ENCODE data around the gene DENND2A.

The DENND2A gene

DNA sequence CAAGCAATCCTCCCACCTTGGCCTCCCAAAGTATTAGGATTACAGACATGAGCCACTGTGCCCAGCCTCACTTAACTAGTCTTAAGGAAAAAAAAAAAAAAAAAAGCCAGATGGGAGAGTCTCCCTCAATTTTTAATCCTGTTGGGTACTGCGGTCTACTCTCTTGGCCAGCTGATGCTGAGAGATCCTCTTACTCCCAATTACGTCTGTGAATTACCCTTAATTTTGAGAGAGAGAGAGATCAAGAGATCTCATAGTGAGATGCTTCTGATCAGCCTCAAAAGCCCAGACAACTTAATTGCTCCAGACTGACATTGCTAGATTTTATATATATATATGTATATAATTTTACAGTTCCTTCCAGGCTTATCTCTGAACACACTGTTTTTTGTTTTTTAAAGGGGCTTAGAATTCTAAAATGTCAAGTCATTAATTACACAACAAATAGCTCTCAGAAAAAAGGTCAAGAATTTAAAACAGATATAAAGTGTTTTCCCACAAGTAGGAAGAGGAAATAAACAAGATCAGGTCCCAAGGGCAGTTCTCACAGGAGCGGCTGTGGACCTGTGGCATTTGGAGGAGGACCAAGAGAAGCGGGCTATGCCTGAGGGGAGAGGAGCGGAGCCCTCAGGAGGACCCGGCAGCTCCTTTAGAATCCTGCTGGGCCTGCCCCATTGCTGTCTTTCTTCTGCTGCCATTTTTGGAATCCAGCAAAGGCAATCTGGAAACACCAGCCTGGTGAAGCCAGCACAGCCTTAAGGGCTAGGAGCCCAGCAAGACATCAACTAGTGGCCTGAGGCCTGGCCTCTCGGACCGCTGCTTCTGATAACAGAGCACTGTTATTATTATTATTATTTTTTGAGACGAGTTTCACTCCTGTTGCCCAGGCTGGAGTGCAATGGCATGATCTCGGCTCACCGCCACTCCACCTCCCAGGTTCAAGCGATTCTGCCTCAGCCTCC, 30.1 kb downstream of the DENND2A start:
- no peaks in the 10 kb centered on the region for H3K4me1 ChIP-seq
- H3K9ac ChIP-seq, result no peak overlapping the region
- H3K9me3 ChIP-seq (ENCODE audit: control insufficient read depth, low read length), result no peaks in the 10 kb centered on the region
- H3K27ac ChIP-seq, result no peak overlapping the region
- H3K4me2 ChIP-seq (ENCODE audit: low read length), result no peak overlapping the region
- no peak overlapping the region for H2AFZ ChIP-seq
- no peak overlapping the region for H3K4me3 ChIP-seq (ENCODE audit: low read depth, low read length)
- H3K79me2 ChIP-seq, result no peaks in the 10 kb centered on the region
- H3K36me3 ChIP-seq (ENCODE audit: control insufficient read depth, insufficient read depth, low read length), result no peaks in the 10 kb centered on the region
- no peaks in the 10 kb centered on the region for H3K27me3 ChIP-seq (ENCODE audit: control insufficient read depth, insufficient read depth, low read length)
- TF ChIP-seq, protein P1, sequence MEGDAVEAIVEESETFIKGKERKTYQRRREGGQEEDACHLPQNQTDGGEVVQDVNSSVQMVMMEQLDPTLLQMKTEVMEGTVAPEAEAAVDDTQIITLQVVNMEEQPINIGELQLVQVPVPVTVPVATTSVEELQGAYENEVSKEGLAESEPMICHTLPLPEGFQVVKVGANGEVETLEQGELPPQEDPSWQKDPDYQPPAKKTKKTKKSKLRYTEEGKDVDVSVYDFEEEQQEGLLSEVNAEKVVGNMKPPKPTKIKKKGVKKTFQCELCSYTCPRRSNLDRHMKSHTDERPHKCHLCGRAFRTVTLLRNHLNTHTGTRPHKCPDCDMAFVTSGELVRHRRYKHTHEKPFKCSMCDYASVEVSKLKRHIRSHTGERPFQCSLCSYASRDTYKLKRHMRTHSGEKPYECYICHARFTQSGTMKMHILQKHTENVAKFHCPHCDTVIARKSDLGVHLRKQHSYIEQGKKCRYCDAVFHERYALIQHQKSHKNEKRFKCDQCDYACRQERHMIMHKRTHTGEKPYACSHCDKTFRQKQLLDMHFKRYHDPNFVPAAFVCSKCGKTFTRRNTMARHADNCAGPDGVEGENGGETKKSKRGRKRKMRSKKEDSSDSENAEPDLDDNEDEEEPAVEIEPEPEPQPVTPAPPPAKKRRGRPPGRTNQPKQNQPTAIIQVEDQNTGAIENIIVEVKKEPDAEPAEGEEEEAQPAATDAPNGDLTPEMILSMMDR (IDR thresholded peaks at IDR 0.05), result no peak

DNA sequence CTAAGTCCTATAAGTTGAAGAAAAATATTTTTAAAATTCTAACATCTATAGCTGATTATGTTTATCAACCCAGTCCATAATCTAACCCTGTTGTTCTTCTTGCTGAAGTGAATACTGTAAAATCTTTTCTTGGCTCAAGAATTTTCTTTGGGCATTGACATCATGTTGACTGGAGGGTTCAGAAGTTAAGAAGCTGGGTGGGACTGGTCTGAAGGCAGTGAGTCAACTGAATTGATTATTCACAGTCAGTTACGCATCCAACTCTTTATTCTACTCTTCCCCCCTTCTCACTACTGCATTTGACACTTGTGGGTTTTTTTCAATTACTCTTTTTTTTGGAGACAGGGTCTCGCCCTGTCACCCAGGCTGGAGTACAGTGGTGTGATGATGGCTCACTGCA, 31.0 kb downstream of the DENND2A start:
- Histone ChIP-seq H3K27me3 (ENCODE audit: control insufficient read depth, insufficient read depth, low read length) (no peaks in the 10 kb centered on the region), H3K27ac (no peak overlapping the region)
- TF ChIP-seq, protein P1 (IDR thresholded peaks at IDR 0.05), result no peak

DNA sequence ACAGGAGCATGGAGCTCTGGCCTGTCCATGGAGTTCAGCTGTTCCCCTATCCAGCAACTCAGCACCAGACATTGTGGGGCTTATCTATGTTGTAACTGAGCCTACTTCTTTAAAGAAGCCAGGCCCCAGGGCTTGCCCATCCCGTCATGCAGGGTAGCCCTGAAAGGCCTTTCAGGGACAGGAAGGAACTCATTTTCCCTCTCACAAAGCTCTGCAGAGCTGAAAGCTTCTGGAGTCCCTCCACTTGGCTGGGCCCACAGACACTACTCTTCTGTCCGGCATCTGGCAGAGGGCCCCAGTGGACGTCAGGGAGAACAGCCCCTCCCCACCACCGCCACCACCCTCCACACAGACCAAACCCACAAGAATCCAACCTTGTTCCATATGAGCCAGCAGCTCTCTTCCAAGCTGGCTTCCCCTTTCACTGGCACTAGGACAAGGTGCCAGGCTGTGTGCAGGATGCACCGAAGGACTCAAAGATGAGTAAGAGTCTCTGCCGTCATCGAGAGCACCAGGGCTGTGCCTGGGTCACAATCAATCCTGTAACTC, 33.1 kb downstream of the DENND2A start:
- Histone ChIP-seq H2AFZ (no peak overlapping the region), H3K4me1 (no peaks in the 10 kb centered on the region), H3K79me2 (no peaks in the 10 kb centered on the region), H3K36me3 (ENCODE audit: control insufficient read depth, insufficient read depth, low read length) (no peaks in the 10 kb centered on the region), H3K9me3 (ENCODE audit: control insufficient read depth, low read length) (no peaks in the 10 kb centered on the region), H3K9ac (no peak overlapping the region), H3K27me3 (ENCODE audit: control insufficient read depth, insufficient read depth, low read length) (no peaks in the 10 kb centered on the region), H3K27ac (no peak overlapping the region), H3K4me2 (ENCODE audit: low read length) (no peak overlapping the region), H3K4me3 (ENCODE audit: low read depth, low read length) (no peak overlapping the region)
- TF ChIP-seq, protein P1 (IDR thresholded peaks at IDR 0.05), result no peak

More for the DNA sequence above, 31.0 kb downstream of the DENND2A start:
- Histone ChIP-seq H3K4me2 (ENCODE audit: low read length) (no peak overlapping the region), H3K9me3 (ENCODE audit: control insufficient read depth, low read length) (no peaks in the 10 kb centered on the region), H3K4me3 (ENCODE audit: low read depth, low read length) (no peak overlapping the region), H2AFZ (no peak overlapping the region), H3K4me1 (no peaks in the 10 kb centered on the region), H3K79me2 (no peaks in the 10 kb centered on the region), H3K9ac (no peak overlapping the region), H3K36me3 (ENCODE audit: control insufficient read depth, insufficient read depth, low read length) (no peaks in the 10 kb centered on the region)

DNA sequence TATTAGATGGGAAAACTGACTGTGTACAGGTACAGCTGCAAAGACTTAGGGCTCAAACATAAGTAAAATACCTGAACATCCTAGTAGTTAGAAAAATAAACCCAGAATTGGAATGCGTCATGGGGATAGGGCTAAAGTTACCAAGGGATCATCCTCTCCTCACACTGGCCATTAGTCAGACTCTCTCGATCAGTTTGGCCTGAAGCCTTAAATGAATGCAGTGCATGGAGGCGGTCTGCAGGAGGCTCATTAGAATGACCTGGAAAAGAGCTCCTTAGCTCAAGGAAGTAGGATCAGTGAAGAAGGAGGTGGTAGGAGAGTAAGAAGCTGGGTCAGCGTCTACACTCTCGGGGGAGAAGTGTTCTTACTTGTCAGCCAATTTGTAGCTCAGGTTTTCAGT, 35.3 kb downstream of the DENND2A start:
- Histone ChIP-seq H3K9ac (no peak overlapping the region), H3K4me2 (ENCODE audit: low read length) (no peak overlapping the region), H3K4me1 (no peaks in the 10 kb centered on the region), H3K79me2 (no peaks in the 10 kb centered on the region), H3K27me3 (ENCODE audit: control insufficient read depth, insufficient read depth, low read length) (no peaks in the 10 kb centered on the region), H3K36me3 (ENCODE audit: control insufficient read depth, insufficient read depth, low read length) (no peaks in the 10 kb centered on the region), H3K9me3 (ENCODE audit: control insufficient read depth, low read length) (no peaks in the 10 kb centered on the region), H3K27ac (no peak overlapping the region), H3K4me3 (ENCODE audit: low read depth, low read length) (no peak overlapping the region), H2AFZ (no peak overlapping the region)
- TF ChIP-seq, protein P1 (IDR thresholded peaks at IDR 0.05), result no peak

Measured in parathyroid adenoma (tissue), 2 donors.